GM12872 (cell line): Measurements from ENCODE around the gene PPP1R3E.

ENCODE experiments used
- TF ChIP-seq, protein P1 (sequence below): IDR thresholded peaks from 3 replicates; pipeline ENCODE4 v1.5.1; 2011; ENCODE audit warnings: low read depth, mild to moderate bottlenecking, low read length, moderate library complexity; ENCODE audit not compliant: insufficient read depth

PPP1R3E gene

DNA sequence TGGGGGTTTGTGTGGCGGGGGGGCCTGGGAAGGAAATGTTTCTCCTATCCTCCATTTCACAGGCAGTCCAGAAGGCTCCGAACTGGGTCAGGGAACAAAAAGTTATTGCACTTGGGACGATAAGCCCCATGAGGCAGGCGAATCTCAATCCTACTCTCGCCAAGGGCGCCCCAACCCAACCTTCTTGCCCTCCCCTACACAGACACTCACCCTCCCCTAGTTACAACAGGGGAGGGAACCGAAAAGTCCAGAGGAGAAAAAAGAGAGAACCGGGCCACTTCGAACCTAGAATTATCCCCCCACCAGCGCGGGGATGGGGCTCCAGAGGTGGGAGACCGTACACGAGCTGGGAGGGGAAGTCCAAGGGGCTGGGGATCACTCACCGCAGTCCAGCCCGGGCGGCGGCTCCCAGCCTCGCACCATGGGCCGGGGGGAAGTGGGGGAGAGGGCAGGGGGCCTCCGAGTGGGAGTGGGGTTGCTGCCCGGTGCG lies 17.1 kb downstream of the PPP1R3E start:
- TF ChIP-seq, protein P1, sequence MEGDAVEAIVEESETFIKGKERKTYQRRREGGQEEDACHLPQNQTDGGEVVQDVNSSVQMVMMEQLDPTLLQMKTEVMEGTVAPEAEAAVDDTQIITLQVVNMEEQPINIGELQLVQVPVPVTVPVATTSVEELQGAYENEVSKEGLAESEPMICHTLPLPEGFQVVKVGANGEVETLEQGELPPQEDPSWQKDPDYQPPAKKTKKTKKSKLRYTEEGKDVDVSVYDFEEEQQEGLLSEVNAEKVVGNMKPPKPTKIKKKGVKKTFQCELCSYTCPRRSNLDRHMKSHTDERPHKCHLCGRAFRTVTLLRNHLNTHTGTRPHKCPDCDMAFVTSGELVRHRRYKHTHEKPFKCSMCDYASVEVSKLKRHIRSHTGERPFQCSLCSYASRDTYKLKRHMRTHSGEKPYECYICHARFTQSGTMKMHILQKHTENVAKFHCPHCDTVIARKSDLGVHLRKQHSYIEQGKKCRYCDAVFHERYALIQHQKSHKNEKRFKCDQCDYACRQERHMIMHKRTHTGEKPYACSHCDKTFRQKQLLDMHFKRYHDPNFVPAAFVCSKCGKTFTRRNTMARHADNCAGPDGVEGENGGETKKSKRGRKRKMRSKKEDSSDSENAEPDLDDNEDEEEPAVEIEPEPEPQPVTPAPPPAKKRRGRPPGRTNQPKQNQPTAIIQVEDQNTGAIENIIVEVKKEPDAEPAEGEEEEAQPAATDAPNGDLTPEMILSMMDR: no peak

DNA sequence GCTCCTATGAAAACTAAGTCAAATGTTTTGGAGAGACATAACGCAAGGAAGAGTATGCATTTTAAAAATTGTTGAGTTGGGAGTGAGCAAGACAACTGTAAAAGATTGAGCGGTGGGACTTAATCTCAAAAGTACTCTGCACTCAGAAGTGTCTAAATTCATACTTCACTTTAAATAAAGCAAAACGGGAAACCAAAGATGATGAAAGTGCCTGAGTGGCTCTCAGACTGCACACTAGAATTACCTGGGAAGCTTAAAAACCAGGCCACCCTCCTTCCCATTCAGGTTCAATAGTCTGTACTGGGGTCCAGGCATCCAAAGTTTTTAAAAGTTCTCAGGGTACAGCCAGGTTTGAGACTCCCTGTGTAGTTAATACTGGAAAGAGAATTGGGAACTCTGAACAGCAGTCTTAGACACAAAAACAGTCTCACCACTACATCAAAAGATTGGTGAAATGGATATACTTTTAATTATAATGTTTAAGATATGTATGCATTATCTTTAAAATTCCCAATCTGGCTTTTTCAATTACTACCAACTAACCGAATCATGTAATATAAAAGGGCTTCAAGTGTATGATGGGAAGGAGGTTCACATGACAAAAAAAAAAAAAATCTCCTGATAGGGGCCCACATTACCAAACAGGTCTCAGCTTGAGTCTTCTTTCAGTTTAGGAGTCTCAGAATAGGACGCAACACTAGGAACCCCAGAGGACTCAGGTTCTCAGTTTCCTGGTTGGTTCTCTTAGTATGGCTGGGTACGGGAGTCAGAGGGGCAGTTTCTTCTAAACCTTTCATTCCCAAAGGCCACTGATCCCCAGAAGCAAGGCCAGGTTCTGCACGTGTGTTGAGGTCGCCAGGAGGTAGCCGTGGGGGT lies 17.8 kb downstream of the PPP1R3E start:
- TF ChIP-seq, protein P1: no peak

DNA sequence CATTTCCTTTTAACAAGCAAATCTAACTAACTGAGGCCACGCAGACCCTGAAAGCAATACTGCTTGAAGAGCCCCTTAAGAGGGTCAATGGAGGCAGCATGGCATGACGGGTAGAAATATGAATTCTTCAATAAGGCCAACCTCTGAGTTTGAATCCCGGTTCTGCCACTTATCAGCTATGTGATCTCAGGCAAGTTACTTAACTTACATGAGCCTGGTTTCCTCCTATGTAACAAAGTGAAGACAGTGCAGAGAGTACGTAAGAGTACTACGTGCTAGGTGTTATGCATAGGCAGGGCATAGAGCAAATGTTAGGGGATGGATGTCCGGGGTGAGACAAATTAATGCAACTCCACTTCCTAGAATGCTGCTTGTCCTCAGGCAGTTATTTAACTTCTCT lies 21.4 kb downstream of the PPP1R3E start:
- TF ChIP-seq, protein P1: no peak

DNA sequence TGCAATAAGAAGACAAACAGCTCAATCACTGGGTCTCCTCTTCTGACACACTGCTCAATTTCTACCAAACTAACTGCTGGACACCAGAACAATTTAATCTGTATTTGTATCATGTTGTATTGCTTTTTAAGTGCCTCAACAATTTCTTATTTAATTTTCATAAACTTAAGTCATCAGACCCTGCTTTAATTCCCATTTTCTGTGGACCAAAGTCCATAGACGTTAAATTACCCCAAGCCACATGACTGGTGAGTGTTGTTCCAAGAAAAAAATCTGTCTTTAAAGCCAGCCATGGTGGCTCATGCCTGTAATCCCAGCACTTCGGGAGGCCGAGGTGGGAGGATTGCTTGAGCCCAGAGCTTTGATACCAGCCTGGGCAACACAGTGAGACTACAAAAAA lies 25.5 kb downstream of the PPP1R3E start:
- TF ChIP-seq, protein P1: no peak

DNA sequence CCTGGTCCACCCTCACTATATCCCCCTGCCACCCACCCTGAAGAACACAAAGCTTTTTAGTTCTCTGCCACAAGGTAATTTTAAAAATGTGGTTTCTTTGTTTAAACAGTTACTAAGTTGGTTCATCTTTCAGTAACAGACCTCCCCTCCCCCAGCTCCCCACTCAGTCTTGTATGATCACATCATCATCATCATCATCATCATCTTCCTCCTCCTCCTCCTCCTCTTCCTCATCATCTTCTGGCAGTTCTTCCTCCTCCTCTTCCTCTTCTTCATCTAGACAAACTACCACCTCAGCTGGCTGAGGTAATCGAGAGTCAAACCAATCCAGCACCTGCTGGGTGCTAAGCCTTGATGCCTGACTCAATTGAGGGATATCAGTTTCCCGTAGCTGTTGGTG lies 27.2 kb downstream of the PPP1R3E start:
- TF ChIP-seq, protein P1: no peak

DNA sequence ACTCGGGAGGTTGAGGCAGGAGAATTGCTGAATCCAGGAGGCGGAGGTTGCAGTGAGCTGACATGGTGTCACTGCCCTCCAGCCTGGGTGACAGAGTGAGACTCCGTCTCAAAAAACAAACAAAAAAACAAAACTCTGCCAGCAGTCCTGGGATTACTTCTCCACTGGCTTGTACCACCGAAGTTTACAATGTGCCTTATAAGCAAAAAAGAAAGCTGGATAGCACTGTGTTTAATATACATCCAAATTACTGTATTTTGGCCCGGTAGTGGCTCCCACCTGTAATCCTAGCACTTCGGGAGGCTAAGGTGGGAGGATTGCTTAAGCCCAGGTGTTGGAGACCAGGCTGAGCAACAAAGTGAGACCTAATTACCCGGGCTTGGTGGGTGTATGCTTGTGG lies 33.5 kb downstream of the PPP1R3E start:
- TF ChIP-seq, protein P1: no peak

DNA sequence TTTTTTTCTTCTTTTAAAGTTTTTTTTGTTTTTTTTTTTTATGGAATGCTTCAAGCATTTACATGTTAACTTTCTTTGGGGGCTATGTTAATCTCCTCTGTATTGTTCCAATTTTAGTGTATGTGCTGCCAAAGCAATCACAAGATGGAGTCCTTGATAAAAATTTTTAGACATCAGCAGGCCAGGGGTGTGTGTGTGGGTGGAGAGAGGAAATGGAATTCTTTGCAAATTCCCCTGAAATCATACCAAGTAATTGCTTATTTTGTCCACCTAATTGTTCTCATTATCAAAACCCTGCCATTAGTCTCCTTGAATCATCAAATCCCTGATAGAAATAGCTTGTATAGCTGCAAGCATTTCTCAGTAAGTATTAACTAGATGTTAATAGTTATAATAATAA lies 43.2 kb downstream of the PPP1R3E start:
- TF ChIP-seq, protein P1: no peak
